Esophagus muscularis mucosa (tissue), 4 donors: ENCODE measurements around the gene RALGDS. TPM values are rescaled to one million over a fixed set of nuclear protein-coding genes. Genes with fewer than 3 reads are reported as not detected.

Experiments
- DNase-seq: peaks from one replicate; pipeline ENCODE4 v3.0.0-alpha.2; 2017; ENCODE audit errors: extremely low spot score
- H3K27ac ChIP-seq, 4 donors: fragments of 200-600 bp; sonication (generic); replicated peaks in 1 of 4; 1 replicate in 3 of 4; 2 replicates in 1 of 4; pipeline ENCODE4 v1.5.1; 2016 to 2019; ENCODE audit warnings: mild to moderate bottlenecking in 1 of 4
- H3K27me3 ChIP-seq, 4 donors: fragments of 200-600 bp; sonication (generic); one replicate each; pipeline versions ENCODE4 v1.5.1 to v1.6.0; 2016 to 2019
- H3K36me3 ChIP-seq, 4 donors: fragments of 200-600 bp; sonication (generic); one replicate each; pipeline ENCODE4 v1.5.1; 2016 to 2019
- H3K4me1 ChIP-seq, 4 donors: fragments of 200-600 bp; sonication (generic); one replicate each; pipeline ENCODE4 v1.5.1; 2016 to 2019
- H3K4me3 ChIP-seq, 4 donors: fragments of 200-600 bp; sonication (generic); 1 replicate in 2 of 4; 2 replicates in 2 of 4; pipeline ENCODE4 v1.5.1; 2016 to 2019; ENCODE audit warnings: mild to moderate bottlenecking in 4 of 4, moderate library complexity in 1 of 4
- H3K9me3 ChIP-seq, 4 donors: fragments of 200-600 bp; sonication (generic); 1 replicate in 3 of 4; 2 replicates in 1 of 4; pipeline ENCODE4 v1.5.1; 2016 to 2019
- CTCF ChIP-seq, 3 experiments: fragments of 200-600 bp in 2 of 3; fragments of 450-650 bp in 1 of 3; sonication (generic) in 2 of 3; IDR thresholded peaks; one replicate each; pipeline ENCODE4 v1.5.1; 2017 to 2019; ENCODE audit warnings: antibody characterized with exemption in 3 of 3, mild to moderate bottlenecking in 2 of 3, moderate library complexity in 1 of 3
- EP300 ChIP-seq: sonication (generic); formaldehyde crosslinking; IDR thresholded peaks from one replicate; pipeline ENCODE4 v1.6.1; 2017; ENCODE audit warnings: antibody characterized with exemption
- POLR2A ChIP-seq: fragments of 450-650 bp; IDR thresholded peaks from one replicate; pipeline ENCODE4 v1.6.1; 2017; ENCODE audit warnings: antibody characterized with exemption, moderate library complexity, mild to moderate bottlenecking, low read depth
- POLR2AphosphoS5 ChIP-seq, 2 donors: sonication (generic); formaldehyde crosslinking; IDR thresholded peaks; one replicate each; pipeline ENCODE4 v1.6.1; 2017; ENCODE audit warnings: antibody characterized with exemption in 2 of 2
- WGBS: methylation state at CpG from one replicate; pipeline ENCODE4 v1.1.5; 2018; 5-methylcytosine and 5-hydroxymethylcytosine counted together
- intact Hi-C: fragments of 100-400 bp; cut with DNase I; formaldehyde crosslinking; loops from one replicate; pipeline ENCODE4 v1.15.1; 2023
- total RNA-seq, 4 donors: library from RNA; depleted of rRNA; stranded (reverse); fragments of >200 nt; gene quantifications; one replicate each; pipeline versions ENCODE4 v1.1.0 to v1.2.1, GENCODE V29; 2016

RALGDS gene
- total RNA-seq, 4 donors from 2014 or later = 48.6 to 67.4 (median 54.8) TPM

GRCh38 chr9:133057553-133057952, 63.5 kb downstream of the RALGDS start:
- H3K36me3 ChIP-seq = peaks cover 48 to 63% (median 60%) of the 10 kb centered on the region in 4 donors
- peaks cover 0 to 22% (median 0%) of the 10 kb centered on the region in 4 donors for H3K4me1 ChIP-seq
- no peak for DNase-seq
- intact Hi-C loops = no loop called here
- no peaks in the 10 kb centered on the region for H3K27me3 ChIP-seq
- H3K27ac ChIP-seq = no peak overlapping the region
- 89% methylated on average over 11 of the region's 12 CpGs for WGBS
- H3K4me3 ChIP-seq = no peak overlapping the region
- TF ChIP-seq EP300 = no peak
- TF ChIP-seq POLR2AphosphoS5 (IDR thresholded peaks at IDR 0.05) = no peak
- no peak for TF ChIP-seq CTCF (IDR thresholded peaks at IDR 0.05)
- TF ChIP-seq POLR2A = no peak
- no peaks in the 10 kb centered on the region for H3K9me3 ChIP-seq

GRCh38 chr9:133057006-133057405, 64.0 kb downstream of the RALGDS start:
- Histone ChIP-seq H3K27me3 (no peaks in the 10 kb centered on the region), H3K4me1 (peaks cover 0 to 22% (median 0%) of the 10 kb centered on the region in 4 donors), H3K27ac (no peak overlapping the region), H3K4me3 (no peak overlapping the region), H3K36me3 (peaks cover 54 to 68% (median 65%) of the 10 kb centered on the region in 4 donors), H3K9me3 (no peaks in the 10 kb centered on the region)
- no peak for DNase-seq
- TF ChIP-seq POLR2A = no peak
- no peak for TF ChIP-seq EP300
- no peak for TF ChIP-seq CTCF (IDR thresholded peaks at IDR 0.05)
- TF ChIP-seq POLR2AphosphoS5 (IDR thresholded peaks at IDR 0.05) = no peak
- WGBS = 67% methylated on average over 2 of the region's 8 CpGs
- intact Hi-C loops = no loop called here

GRCh38 chr9:133056533-133056932, 64.5 kb downstream of the RALGDS start:
- 88% methylated on average over 12 of the region's 13 CpGs for WGBS
- DNase-seq = no peak
- intact Hi-C loops = no loop called here
- Histone ChIP-seq H3K4me3 (no peak overlapping the region), H3K27me3 (no peaks in the 10 kb centered on the region), H3K9me3 (no peaks in the 10 kb centered on the region), H3K36me3 (peaks cover 59 to 73% (median 70%) of the 10 kb centered on the region in 4 donors), H3K27ac (no peak overlapping the region), H3K4me1 (peaks cover 0 to 22% (median 0%) of the 10 kb centered on the region in 4 donors)
- no peak for TF ChIP-seq EP300
- no peak for TF ChIP-seq CTCF (IDR thresholded peaks at IDR 0.05)
- TF ChIP-seq POLR2AphosphoS5 (IDR thresholded peaks at IDR 0.05) = no peak
- TF ChIP-seq POLR2A = no peak

- Histone ChIP-seq H3K4me3 (no peak overlapping the region), H3K36me3 (peaks cover 65 to 79% (median 76%) of the 10 kb centered on the region in 4 donors), H3K27ac (no peak overlapping the region), H3K9me3 (no peaks in the 10 kb centered on the region), H3K27me3 (no peaks in the 10 kb centered on the region), H3K4me1 (peaks cover 0 to 18% (median 0%) of the 10 kb centered on the region in 4 donors)
- intact Hi-C loops = no loop called here
- TF ChIP-seq CTCF (IDR thresholded peaks at IDR 0.05) (no peak), EP300 (no peak), POLR2AphosphoS5 (IDR thresholded peaks at IDR 0.05) (no peak), POLR2A (no peak)
- DNase-seq = no peak
- WGBS = 98% methylated on average over 17 of the region's 17 CpGs
Measured at GRCh38 chr9:133055788-133056420, 65.1 kb downstream of the RALGDS start.
